Measurements from ENCODE around the gene SNX6.
"Not testable (repeated sequence)": the region's sequence is repeated elsewhere in the genome, so short reads cannot be mapped to it uniquely, and the experiment has no call there.

SNX6 gene

DNA sequence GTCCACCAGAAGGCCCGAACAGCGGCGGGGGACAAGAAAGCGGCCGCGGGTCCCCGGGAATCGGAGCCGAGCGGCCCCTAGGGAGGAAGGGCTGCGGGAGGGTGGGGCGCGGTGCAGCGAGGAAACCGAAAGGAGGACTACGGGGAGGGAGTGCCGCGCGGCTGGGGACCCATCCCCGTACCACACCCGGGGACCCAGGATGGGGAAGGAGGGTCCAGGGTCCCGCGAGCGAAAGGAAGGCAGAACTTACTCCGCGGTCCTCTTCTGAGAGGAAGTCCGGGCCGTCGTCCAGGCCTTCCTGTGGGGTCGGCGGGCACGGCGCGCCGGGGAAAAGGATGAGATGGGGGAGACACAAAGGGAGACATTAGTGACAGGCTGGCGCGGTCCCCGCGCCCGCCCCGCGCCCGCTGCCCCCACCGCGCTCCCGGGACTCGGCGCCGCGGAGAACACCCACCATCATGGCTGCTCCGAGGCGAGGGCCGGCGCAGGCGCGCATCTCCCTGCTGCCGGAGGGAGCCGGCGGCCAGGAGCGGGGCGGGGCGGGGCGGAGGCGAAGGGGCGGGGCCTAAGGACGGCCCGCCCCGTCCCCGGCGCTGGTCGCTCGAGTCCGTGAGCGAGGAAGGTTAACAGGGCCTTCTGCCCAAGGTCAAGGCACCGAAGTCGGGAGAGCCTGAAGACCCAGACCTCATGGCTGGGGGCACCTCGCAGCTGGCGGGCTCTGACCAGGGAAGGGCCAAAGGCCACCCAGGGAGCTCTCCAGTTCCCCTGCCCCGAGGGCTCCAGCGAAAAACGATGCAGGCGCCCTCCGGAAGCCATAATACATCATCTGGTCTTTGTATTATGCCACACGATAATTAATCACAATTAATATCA, at the start of gene SNX6:
SNX6 (minus strand) TSS at position 492 of the 873 bp plus-strand sequence; CDS start at position 460, 32 bp downstream.
- peak; percentile 97 for DNase-seq

DNA sequence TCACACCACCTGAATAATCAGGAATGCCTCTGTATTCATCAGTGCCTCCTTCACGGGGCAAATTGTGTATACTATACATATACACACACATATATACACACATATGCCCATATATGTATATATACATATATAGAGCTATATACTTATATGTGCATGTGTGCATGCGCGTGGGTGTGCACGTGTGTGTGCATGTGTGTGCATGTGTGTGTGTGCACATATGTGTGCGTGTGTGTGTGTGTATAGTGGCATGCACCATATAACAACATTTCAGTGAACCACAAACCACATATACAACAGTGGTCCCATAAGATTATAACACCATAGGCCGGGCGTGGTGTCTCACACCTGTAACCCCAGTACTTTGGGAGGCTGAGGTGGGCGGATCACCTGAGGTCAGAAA, 48.8 kb upstream of the SNX6 start:
- DNase-seq, result no peak

DNA sequence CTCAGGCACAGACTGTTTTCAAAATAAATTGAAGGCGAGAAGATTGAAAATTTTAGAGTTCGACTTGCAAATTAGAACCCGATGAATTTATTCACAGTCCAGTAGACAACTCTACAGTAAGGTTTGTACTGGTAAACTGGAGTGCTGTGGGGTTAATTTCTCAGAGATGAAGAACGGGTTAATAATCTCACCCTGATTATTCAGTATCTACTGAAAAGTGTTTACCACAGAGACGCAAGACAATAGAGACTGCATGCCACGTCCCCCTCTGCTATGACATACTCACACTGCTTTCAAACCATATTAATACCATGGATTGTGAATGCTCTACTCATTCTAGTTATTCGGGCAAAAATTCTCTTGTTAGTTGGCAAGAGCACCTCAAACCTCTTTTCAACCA, 48.4 kb upstream of the SNX6 start:
- DNase-seq, result no peak

DNA sequence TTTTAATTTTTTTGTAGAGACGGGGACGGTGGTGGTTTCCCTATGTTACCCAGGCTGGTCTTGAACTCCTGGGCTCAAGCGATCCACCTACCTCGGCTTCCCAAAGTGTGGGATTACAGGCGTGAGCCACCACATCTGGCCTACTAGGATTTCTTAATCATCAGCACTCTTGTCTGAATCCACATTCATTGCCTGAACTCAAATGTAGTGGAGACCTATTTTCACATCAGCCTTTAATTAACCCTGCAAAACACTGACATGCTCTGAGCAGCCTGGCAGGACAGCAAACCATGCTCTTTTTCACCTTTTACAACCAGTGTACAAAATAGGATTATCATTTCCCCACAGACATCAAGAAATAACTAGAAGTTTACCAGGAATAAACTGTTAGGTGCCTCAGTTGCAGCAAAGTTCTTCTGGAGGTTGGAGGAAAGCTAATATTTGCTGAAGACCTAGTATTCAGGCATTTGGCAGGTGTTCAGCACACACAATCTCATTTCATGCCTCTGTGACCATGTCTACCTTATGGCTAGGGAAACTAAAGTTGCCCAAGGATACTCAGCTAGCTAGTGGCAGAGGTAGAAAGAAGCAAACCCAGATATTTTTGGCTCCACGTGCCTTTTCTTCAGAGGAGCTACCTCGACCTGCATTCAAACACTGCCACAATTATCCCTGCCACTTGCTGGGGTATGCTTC, 46.7 kb upstream of the SNX6 start:
- DNase-seq, result peak; percentile 68

DNA sequence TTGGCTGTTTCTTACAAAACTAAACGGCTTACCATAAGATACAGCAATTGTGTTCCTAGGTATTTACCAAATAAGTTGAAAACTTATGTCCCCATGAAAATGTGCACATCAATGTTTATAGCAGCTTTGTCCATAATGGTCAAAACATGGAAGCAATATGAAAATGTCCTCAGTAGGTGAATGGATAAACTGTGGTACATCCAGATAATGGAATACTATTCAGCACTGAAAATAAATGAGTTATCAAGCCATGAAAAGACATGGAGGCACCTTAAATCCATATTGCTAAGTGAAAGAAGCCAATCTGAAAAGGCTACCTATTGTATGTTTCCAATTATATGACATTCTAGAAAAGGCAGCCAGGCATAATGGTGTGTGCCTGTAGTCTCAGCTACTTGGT, 43.8 kb upstream of the SNX6 start:
- DNase-seq, result no peak

- DNase-seq, result no peak
These were observed 41.8 kb upstream of the SNX6 start for GRCh38 chr14:34671716-34672115.

GRCh38 chr14:34668111-34668510, 38.2 kb upstream of the SNX6 start:
- DNase-seq, result no peak

DNA sequence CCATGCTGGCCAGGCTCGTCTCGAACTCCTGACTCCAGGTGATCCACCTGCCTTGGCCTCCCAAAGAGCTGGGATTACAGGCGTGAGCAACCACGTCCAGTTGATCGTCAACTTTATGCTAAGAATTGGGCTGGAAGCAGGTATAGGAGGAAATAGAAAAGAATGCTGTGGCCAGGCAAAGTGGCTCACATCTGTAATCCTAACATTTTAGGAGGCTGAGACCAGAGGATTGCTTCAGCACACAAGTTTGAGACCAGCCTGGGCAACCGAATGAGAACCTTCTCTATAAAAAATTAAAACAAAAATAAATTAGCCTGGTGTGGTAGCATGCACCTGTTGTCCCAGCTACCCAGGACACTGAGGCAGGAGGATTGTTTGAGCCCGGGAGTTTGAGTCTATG, 37.1 kb upstream of the SNX6 start:
- no peak for DNase-seq

DNA sequence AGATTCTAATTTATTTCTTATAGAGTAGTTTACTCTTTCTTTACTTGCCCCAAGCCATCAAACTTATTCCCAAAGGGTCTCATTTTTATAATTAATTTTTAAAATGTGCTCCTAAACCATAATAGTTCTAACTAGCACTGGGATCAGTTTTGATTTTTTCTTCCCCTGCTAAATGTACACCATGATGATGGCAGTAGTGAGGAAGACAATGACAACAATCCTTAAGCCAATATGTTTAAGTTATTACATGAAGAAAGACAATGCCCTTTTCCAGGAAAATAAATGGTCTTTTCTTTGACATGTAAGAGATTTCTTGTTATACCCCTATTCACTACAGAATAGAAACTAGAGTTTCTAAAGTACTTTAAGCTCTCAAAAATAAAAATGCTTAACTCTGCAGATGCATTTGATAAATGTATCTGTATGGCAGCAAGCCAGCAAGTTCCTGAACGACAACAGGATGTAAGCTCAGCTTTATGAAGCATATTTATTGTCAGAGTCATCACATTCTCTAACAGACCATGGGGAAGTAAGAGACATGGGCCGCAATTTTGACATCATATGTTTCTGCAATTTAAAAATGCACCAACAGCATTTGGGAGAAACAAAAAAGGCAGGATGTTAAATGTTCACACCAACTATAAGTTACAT, 36.0 kb upstream of the SNX6 start:
- DNase-seq, result peak; percentile 50

DNA sequence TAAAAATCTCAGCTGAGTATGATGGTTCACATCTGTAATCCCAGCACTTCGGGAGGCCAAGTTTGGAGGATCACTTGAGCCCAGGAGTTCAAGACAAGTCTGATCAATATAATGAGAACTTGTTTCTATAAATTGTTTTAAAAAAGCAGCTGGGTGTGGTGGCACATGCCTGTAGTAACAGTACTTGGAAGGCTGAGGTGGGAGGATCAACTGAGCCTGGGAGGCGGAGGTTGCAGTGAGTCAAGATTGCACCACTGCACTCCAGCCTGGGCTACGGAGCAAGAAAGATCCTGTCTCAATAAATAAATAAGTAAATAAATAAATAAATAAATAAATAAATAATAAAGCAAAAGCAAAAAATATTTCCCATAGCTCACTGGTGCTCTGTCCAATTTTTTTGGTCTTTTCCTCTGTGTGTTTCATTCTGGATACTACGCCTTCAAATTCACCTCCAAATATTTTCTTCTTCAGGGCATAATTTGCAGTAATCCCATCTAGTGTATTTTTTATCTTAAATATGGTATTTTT, 32.7 kb upstream of the SNX6 start:
- DNase-seq, result no peak

DNA sequence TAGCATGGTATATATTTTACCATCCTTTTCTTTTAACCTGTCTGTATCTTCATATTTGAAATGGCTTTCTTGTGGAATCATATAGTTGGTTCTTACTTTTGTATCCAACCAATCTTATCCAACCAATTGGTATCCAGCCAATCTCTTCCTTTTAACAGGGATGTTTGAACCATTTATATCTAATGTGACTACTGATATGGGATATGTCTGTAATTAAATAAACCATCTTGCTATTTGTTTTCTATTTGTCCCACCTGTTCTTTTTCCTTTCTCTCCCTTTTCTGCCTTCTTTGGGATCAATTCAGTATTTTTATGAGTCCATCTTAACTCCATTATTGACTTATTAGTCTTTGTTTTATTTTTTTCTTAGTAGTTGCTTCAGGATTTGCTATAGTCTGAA, 30.8 kb upstream of the SNX6 start:
- no peak for DNase-seq

DNA sequence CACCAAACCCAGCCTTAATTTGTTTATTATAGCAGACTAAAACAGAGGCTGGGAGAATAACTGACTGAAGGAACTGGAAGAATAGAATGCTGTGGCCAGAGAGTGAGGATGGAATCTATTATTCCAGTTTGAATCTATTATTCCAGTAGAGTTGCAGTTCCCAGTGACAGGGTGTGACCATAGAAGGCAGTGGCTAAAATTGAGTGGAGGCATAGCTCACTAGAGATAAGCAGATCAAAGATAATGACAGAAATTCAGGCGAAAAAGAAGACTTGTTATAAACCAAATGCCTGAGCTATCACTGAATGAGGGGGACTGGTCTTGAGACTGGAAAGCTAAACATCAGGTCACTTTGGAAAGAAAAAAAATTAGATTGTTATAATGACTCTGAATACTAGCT, 26.0 kb upstream of the SNX6 start:
- no peak for DNase-seq

GRCh38 chr14:34653073-34653472, 23.1 kb upstream of the SNX6 start:
- not testable (repeated sequence) for DNase-seq

- not testable (repeated sequence) for DNase-seq
These were observed 22.4 kb upstream of the SNX6 start for GRCh38 chr14:34652348-34652747.

DNA sequence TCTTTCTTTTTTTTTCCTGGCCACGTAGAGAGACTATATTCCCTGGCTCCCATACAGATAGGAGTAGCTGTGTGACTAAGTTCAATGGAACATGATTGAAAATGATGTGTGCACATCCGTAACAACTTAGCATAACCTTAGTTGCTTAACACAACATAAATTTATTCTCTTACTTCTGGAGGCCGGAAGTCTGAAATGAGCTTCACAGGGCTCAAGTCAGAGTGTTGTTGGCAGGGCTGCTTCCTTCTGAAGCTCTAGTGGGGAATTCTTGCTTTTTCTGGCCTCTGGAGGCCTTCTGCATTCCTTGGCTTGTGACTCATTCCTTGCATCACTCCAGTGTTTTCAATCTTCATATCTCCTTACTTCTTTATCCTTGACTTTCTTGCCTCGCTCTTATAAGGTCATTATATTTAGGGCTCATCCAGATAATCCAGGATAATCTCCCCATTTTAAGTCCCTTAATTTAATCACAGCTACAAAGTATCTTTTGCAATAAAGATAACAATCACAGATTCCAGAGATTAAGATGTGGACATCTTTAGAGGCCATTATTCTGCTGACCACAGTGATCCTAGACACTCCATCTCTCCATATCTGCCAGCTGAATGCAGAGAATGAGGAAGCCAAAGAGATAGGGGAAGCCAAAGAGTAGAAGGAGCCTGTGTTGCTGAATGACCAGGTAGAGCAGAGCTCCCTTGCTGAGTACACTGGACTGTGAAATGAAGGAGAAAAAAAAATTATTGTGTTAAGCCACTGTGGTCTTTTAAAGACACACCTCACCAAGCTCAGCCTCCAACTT, 21.0 kb upstream of the SNX6 start:
- no peak for DNase-seq

- not testable (repeated sequence) for DNase-seq
These were observed 20.1 kb upstream of the SNX6 start for GRCh38 chr14:34650006-34650405.

- DNase-seq, result no peak
These were observed 19.4 kb upstream of the SNX6 start for GRCh38 chr14:34649344-34649743.

GRCh38 chr14:34646570-34647255, 16.8 kb upstream of the SNX6 start:
- no peak for DNase-seq

- DNase-seq, result no peak
These were observed 13.4 kb upstream of the SNX6 start for GRCh38 chr14:34643361-34643760.

DNA sequence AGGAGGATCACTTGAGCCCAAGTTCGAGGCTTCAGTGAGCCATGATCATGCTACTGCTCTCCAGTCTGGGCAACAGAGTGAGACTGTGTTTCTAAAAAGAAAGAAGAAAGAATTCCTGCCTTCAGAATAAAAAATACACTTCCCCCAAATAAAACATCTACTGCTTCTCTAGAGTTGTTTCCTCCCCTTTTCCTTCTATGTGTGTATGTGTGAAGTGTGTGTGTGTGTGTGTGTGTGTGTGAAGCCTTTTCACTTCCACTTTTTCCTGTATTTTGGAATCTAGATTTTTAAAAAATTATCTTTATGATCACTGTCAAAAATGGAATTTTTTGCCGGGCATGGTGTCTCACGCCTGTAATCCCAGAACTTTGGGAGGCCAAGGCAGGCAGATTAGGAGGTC, 12.6 kb upstream of the SNX6 start:
- no peak for DNase-seq

DNA sequence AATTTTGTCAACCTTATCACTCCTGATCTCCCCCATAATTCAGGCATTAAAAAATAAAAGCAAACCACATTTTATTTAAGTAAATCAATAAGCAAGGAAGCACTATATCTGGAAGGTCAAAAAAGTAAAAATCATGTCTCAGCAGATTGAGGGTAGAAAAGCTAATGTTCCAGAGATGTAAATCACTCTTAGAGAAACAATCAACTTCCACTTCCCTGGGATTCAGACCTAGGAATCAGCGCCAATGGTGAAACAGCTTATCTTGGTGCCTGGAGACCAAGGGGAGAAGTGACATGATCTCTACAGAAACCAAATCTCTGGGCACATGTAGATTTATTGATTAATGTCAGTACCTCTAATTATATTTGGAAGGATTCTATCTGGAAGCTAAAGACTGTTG, 10.9 kb upstream of the SNX6 start:
- no peak for DNase-seq

GRCh38 chr14:34634360-34634771, 4.4 kb upstream of the SNX6 start:
- peak; percentile 59 for DNase-seq
